ENCODE measurements around the gene ZFAND2A. TPM values are rescaled to one million over a fixed set of nuclear protein-coding genes. Genes with fewer than 3 reads are reported as not detected.

The ZFAND2A gene
- total RNA-seq, 1 donor = 11.7 TPM

- DNase-seq (ENCODE audit: low read depth) = no peak
Observed at GRCh38 chr7:1109581-1110310, 50.2 kb downstream of the ZFAND2A start.

DNA sequence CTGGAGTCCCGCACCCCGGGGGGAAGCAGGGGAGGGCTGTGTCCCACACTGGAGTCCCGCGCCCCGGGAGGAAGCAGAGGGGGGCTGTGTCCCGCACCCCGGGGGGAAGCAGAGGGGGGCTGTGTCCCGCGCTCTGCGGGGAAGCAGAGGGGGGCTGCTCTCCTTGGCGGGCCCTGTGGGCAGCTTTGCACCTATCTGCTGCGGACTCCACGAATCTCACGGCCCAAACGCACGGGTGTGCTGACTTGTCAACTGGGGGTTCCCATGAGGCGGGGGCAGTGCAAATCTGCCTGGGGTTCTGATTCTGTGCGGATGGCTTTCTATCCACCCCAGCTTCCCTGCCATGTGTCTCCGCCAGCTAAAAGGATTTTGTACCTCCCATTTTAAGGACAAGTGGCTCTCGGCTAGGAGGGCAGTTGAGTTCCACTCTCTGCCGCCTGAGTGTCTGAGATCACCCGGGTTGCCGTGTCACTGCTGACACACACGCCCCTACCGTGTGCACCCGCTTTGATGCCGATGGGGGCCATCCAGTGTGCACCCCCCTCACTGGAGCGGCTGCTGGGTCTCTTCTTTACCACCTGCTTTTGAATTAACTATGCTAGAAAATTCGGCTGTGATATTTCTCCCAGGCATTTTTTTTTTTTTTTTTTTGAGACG lies 51.6 kb downstream of the ZFAND2A start:
- no peak for DNase-seq (ENCODE audit: low read depth)
- H3K4me3 ChIP-seq (ENCODE audit: low read depth, low read length) = no peak overlapping the region
- TF ChIP-seq CTCF (IDR thresholded peaks at IDR 0.05; ENCODE audit: insufficient read depth, low read depth, low read length) = no peak

More at GRCh38 chr7:1109581-1110310, 50.2 kb downstream of the ZFAND2A start:
- no peak overlapping the region for H3K4me3 ChIP-seq (ENCODE audit: low read depth, low read length)
- TF ChIP-seq CTCF (IDR thresholded peaks at IDR 0.05; ENCODE audit: insufficient read depth, low read depth, low read length) = no peak

GRCh38 chr7:1106793-1107421 lies 53.1 kb downstream of the ZFAND2A start:
- DNase-seq (ENCODE audit: low read depth) = no peak
- H3K4me3 ChIP-seq (ENCODE audit: low read depth, low read length) = no peak overlapping the region
- no peak for TF ChIP-seq CTCF (IDR thresholded peaks at IDR 0.05; ENCODE audit: insufficient read depth, low read depth, low read length)

DNA sequence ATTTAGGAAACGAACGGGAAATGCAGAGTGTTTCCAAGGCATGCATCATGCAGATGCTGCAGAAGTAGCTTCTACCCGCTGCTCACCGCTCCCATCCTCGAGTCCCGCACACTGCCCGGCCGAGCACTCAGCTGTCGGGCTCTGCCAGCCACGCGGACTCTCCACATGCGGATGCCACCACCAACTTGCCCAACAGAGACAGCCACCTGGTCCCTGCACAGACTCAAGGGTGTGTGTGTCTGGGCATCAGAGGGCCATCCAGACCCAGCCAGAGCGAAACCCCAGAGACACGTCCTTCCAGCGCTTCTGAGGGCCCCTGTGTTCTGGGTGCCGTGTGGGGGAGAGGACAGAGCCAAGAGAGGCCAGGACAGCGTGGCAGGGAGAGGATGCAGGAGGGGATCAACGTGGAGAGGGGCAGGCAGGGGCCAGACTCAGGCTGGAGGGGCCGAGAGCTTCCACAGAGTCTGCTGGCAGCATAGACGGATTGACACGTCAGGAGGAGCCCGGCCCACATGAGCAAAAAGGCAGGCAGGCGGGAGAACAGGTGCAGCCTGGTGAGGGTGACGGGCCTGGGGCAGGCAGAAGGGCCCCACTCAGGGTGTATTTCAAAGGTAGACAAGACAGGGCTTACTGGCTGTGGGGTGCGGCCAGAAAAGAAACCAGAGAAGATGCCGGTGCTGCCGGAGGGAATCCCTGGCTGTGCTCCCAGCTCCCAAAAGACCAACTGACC lies 53.8 kb downstream of the ZFAND2A start:
- H3K4me3 ChIP-seq (ENCODE audit: low read depth, low read length) = no peak overlapping the region
- no peak for TF ChIP-seq CTCF (IDR thresholded peaks at IDR 0.05; ENCODE audit: insufficient read depth, low read depth, low read length)
- no peak for DNase-seq (ENCODE audit: low read depth)

DNA sequence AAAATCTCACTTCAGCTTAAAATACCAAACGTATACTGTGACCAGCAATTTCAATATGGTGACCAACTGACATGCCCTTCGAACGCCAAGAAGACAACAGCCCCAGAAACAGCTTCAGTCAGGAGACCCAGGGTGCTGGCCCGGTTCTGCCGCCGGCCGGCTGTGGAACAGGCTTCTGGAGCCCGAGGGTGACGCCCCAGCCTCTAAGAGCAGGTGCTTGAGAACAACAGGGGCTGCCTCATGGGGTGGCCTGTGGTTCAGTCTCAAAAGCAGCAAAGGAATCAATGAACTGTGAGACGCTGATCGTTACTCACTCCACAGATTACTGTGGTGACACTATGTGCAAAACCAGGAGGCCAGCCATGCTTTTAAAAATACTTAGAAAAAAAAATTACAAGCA lies 54.8 kb downstream of the ZFAND2A start:
- no peak for TF ChIP-seq CTCF (IDR thresholded peaks at IDR 0.05; ENCODE audit: insufficient read depth, low read depth, low read length)
- DNase-seq (ENCODE audit: low read depth) = no peak

GRCh38 chr7:1104516-1105179 lies 55.3 kb downstream of the ZFAND2A start:
- TF ChIP-seq CTCF (IDR thresholded peaks at IDR 0.05; ENCODE audit: insufficient read depth, low read depth, low read length) = no peak
- DNase-seq (ENCODE audit: low read depth) = no peak
- no peak overlapping the region for H3K4me3 ChIP-seq (ENCODE audit: low read depth, low read length)

More for the DNA sequence above, 54.8 kb downstream of the ZFAND2A start:
- no peak overlapping the region for H3K4me3 ChIP-seq (ENCODE audit: low read depth, low read length)
